ENCODE results near the gene FLYWCH2.

Gene FLYWCH2, protein sequence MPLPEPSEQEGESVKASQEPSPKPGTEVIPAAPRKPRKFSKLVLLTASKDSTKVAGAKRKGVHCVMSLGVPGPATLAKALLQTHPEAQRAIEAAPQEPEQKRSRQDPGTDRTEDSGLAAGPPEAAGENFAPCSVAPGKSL

DNA sequence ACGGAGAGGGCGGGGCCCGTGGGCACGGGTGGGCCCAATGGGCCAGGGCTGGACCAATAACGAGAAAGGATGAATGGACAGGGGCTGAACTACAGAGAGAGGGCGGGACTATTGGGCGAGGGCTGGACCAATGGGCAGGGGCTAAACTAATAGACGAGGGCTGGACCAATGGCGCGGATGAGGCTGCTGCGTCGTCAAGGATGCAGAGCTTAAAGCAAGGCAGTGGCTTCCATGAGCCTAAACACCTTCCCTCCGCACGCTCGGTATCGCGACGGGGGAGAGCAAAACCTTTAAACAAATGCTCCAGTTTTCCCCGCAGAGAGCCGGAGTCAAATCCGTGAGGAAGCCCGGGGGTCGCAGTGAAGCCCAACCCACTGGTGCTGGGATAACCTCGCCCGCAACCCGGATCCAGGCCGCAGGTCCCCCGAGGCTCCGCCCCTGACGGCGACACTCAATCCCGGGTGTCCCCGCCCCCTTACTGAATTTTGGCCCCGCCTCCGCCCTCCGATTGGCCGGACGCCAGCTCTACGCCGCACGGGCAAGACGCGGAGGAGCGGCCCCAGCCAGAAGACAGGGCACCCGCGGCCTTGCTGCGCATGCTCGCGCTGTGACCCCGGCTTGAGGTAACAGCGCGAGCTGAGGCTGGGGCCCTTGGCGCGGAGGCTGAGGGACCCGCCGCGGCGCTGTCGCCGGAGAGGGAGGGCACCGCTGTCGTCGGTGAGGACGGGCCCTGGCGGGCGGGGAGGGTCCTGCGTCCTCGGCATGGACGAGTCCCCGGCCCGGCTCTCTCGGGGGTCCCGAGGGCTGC lies at the start of gene FLYWCH2:
TSS of gene FLYWCH2 (plus strand) at position 566 of the 808 bp plus-strand sequence. CDS start 13,235 bp downstream, outside the sequence.
- Histone ChIP-seq H3K9me3 (ENCODE audit: control insufficient read depth in 5 of 5, low read length in 5 of 5) (no peaks in the 10 kb centered on the region), H3K27me3 (ENCODE audit: control insufficient read depth in 5 of 5, insufficient read depth in 4 of 5, low read length in 5 of 5) (no peaks in the 10 kb centered on the region), H3K4me1 (ENCODE audit: control insufficient read depth in 5 of 5, insufficient read depth in 5 of 5, low read length in 5 of 5) (peaks cover 3 to 21% (median 17%) of the 10 kb centered on the region in 5 donors), H3K9ac (ENCODE audit: low read length in 5 of 5) (peak within 1 kb of the TSS in 4 of 5 donors; percentile 71 to 89 (median 80)), H3K27ac (ENCODE audit: low read depth, low read length) (peak within 1 kb of the TSS; percentile 86), H3K4me3 (ENCODE audit: low read depth in 1 of 5, low read length in 5 of 5) (peak within 1 kb of the TSS; percentile 85 to 91 (median 88)), H3K36me3 (ENCODE audit: control insufficient read depth in 5 of 5, insufficient read depth in 5 of 5, low read length in 5 of 5) (no peaks in the 10 kb centered on the region)

DNA sequence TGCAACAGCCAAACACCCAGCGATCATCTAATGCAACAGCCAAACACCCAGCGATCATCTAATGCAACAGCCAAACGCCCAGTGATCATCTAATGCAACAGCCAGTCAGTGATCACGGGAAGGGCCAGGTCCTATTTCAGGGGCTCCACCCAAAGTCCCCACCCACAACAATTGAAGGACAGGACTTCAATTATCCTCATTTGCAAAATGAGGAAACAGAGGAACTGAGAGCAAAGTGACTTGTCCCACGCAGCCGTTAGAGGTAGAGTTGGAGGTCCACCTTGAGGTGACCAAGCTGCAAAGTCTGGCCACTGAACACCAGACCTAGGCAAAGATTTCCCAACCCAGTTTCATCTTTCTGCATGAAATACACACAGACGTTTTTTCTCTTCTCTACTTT lies 49.2 kb upstream of the FLYWCH2 start:
- Histone ChIP-seq H3K27ac (ENCODE audit: low read depth, low read length) (no peak overlapping the region), H3K36me3 (ENCODE audit: control insufficient read depth in 5 of 5, insufficient read depth in 5 of 5, low read length in 5 of 5) (no peaks in the 10 kb centered on the region), H3K4me1 (ENCODE audit: control insufficient read depth in 5 of 5, insufficient read depth in 5 of 5, low read length in 5 of 5) (peaks cover 0 to 12% (median 0%) of the 10 kb centered on the region in 5 donors), H3K9me3 (ENCODE audit: control insufficient read depth in 5 of 5, low read length in 5 of 5) (no peaks in the 10 kb centered on the region), H3K27me3 (ENCODE audit: control insufficient read depth in 5 of 5, insufficient read depth in 4 of 5, low read length in 5 of 5) (peaks cover 16 to 41% (median 37%) of the 10 kb centered on the region in 5 donors), H3K4me3 (ENCODE audit: low read depth in 1 of 5, low read length in 5 of 5) (no peak overlapping the region), H3K9ac (ENCODE audit: low read length in 5 of 5) (no peak overlapping the region)

DNA sequence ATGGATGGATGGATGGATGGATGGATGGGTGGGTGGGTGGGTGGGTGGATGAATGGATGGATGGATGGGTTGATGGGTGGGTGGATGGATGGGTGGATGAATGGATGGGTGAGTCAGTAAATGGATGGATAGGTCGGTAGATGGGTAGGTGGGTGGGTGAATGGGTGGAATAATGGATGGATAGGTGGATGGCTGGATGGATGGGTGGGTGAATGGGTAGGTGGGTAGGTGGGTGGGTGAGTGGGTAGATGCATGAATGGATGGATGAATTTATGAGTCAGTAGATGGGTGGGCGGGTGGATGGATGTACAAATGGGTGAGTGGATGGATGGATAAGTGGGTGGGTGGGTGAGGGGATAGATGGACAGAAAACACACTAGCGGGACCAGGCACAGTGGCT lies 48.0 kb upstream of the FLYWCH2 start:
- H3K27ac ChIP-seq (ENCODE audit: low read depth, low read length): no peak overlapping the region
- H3K36me3 ChIP-seq (ENCODE audit: control insufficient read depth in 5 of 5, insufficient read depth in 5 of 5, low read length in 5 of 5): no peaks in the 10 kb centered on the region
- H3K4me1 ChIP-seq (ENCODE audit: control insufficient read depth in 5 of 5, insufficient read depth in 5 of 5, low read length in 5 of 5): peaks cover 0 to 11% (median 0%) of the 10 kb centered on the region in 5 donors
- H3K9me3 ChIP-seq (ENCODE audit: control insufficient read depth in 5 of 5, low read length in 5 of 5): no peaks in the 10 kb centered on the region
- peaks cover 14 to 44% (median 36%) of the 10 kb centered on the region in 5 donors for H3K27me3 ChIP-seq (ENCODE audit: control insufficient read depth in 5 of 5, insufficient read depth in 4 of 5, low read length in 5 of 5)
- no peak overlapping the region for H3K4me3 ChIP-seq (ENCODE audit: low read depth in 1 of 5, low read length in 5 of 5)
- no peak overlapping the region for H3K9ac ChIP-seq (ENCODE audit: low read length in 5 of 5)

DNA sequence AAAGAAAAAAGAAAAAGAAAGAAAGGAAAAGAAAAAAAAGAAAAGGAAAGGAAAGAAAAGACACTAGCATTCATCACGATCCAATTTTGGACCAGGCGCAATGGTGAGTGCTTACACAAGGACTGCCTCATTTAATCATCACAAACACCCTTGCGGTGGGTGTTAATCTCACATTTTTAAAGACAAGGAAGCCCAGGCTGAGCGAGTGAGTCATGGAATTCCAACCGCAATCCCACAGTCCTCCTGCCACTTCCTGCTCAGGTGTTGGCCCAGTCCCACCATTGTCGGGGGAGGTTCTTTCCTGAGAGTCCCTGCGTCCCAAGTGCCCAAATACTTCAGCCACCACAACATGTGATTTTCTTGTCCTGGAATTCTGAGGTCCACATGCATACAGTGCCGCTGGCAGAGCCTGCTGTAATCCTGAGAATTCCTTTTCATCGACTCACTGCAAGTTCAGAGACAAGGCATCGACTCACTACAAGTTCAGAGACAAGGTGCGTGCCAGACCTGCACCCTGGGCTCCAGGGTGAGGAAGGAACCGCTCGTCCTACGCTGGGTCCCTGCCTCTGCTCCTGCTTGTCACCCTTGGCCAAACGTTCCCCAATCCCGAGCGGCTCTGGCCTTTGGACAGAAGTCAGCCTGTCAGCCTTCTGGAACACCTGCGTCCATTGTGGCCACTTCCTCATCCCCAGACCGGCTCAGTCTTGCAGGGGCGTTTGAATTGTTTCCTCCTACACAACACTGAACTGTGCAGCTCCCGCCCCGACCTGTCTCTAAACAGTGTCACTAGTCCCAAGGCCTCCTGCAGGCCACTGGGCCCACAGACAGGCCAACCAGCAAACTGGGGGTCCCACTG lies 47.1 kb upstream of the FLYWCH2 start:
- H3K36me3 ChIP-seq (ENCODE audit: control insufficient read depth in 5 of 5, insufficient read depth in 5 of 5, low read length in 5 of 5): no peaks in the 10 kb centered on the region
- peaks cover 0 to 9% (median 0%) of the 10 kb centered on the region in 5 donors for H3K4me1 ChIP-seq (ENCODE audit: control insufficient read depth in 5 of 5, insufficient read depth in 5 of 5, low read length in 5 of 5)
- H3K27me3 ChIP-seq (ENCODE audit: control insufficient read depth in 5 of 5, insufficient read depth in 4 of 5, low read length in 5 of 5): peaks cover 14 to 46% (median 36%) of the 10 kb centered on the region in 5 donors
- no peak overlapping the region for H3K4me3 ChIP-seq (ENCODE audit: low read depth in 1 of 5, low read length in 5 of 5)
- no peak overlapping the region for H3K27ac ChIP-seq (ENCODE audit: low read depth, low read length)
- no peak overlapping the region for H3K9ac ChIP-seq (ENCODE audit: low read length in 5 of 5)
- no peaks in the 10 kb centered on the region for H3K9me3 ChIP-seq (ENCODE audit: control insufficient read depth in 5 of 5, low read length in 5 of 5)

DNA sequence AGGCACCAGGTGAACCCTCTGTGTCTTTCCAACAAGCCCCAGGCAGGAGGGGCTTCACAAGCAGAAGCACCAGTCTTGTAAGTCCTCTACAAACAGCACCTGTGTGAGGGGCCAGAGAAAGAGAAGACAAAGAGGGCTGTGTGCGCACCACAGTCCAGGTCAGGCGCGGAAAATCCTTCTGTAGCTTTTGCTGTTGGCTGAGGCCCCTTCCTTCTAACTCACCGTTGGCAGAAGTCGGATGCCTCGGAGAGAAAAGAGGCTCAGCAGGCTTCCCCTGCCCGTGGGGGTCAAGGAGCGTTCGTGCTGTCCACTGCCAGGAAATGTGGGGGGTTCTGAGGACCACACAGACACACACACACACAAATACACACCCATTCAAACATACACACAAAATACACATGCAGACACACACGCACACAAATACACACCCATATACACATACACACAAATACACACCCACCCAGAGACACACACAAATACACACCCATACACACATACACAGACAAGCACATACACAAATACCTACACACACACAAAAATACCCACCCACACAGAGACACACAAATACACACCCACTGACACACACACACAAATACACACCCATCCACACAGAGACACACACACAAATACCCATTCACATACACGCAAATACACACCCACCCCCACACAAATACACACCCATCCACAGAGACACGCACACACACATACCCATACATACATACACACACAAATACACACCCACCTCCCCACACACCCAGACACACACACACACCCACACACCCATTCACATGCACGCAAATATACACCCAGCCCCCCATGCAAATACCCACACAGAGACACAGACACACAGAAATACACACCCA lies 46.1 kb upstream of the FLYWCH2 start:
- no peak overlapping the region for H3K27ac ChIP-seq (ENCODE audit: low read depth, low read length)
- H3K36me3 ChIP-seq (ENCODE audit: control insufficient read depth in 5 of 5, insufficient read depth in 5 of 5, low read length in 5 of 5): no peaks in the 10 kb centered on the region
- H3K9me3 ChIP-seq (ENCODE audit: control insufficient read depth in 5 of 5, low read length in 5 of 5): no peaks in the 10 kb centered on the region
- peaks cover 0 to 16% (median 3%) of the 10 kb centered on the region in 5 donors for H3K4me1 ChIP-seq (ENCODE audit: control insufficient read depth in 5 of 5, insufficient read depth in 5 of 5, low read length in 5 of 5)
- no peak overlapping the region for H3K9ac ChIP-seq (ENCODE audit: low read length in 5 of 5)
- no peak overlapping the region for H3K4me3 ChIP-seq (ENCODE audit: low read depth in 1 of 5, low read length in 5 of 5)
- H3K27me3 ChIP-seq (ENCODE audit: control insufficient read depth in 5 of 5, insufficient read depth in 4 of 5, low read length in 5 of 5): peaks cover 14 to 36% (median 31%) of the 10 kb centered on the region in 5 donors

DNA sequence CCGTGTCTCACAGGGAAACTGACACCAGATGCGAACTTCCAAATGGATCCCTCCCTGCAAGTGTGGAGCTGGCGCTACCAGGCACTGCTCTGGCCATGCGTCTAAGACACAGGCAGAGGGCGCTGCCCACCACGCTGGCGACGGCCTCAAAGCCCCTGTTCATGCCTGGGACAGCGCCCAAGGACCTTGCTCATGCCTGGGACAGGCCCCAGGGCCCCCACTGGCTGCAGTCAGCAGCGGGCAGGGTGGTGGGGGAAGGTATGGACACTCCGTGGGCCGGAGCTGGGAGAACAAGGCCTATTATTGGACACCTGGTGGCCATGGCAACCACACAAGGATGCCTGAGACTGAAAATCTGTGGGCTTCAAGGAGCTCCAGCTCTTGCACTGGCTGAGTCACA lies 44.1 kb upstream of the FLYWCH2 start:
- no peaks in the 10 kb centered on the region for H3K9me3 ChIP-seq (ENCODE audit: control insufficient read depth in 5 of 5, low read length in 5 of 5)
- H3K4me1 ChIP-seq (ENCODE audit: control insufficient read depth in 5 of 5, insufficient read depth in 5 of 5, low read length in 5 of 5): peaks cover 0 to 25% (median 12%) of the 10 kb centered on the region in 5 donors
- H3K4me3 ChIP-seq (ENCODE audit: low read depth in 1 of 5, low read length in 5 of 5): no peak overlapping the region
- H3K27me3 ChIP-seq (ENCODE audit: control insufficient read depth in 5 of 5, insufficient read depth in 4 of 5, low read length in 5 of 5): peaks cover 8 to 28% (median 24%) of the 10 kb centered on the region in 5 donors
- H3K27ac ChIP-seq (ENCODE audit: low read depth, low read length): no peak overlapping the region
- no peak overlapping the region for H3K9ac ChIP-seq (ENCODE audit: low read length in 5 of 5)
- H3K36me3 ChIP-seq (ENCODE audit: control insufficient read depth in 5 of 5, insufficient read depth in 5 of 5, low read length in 5 of 5): no peaks in the 10 kb centered on the region

DNA sequence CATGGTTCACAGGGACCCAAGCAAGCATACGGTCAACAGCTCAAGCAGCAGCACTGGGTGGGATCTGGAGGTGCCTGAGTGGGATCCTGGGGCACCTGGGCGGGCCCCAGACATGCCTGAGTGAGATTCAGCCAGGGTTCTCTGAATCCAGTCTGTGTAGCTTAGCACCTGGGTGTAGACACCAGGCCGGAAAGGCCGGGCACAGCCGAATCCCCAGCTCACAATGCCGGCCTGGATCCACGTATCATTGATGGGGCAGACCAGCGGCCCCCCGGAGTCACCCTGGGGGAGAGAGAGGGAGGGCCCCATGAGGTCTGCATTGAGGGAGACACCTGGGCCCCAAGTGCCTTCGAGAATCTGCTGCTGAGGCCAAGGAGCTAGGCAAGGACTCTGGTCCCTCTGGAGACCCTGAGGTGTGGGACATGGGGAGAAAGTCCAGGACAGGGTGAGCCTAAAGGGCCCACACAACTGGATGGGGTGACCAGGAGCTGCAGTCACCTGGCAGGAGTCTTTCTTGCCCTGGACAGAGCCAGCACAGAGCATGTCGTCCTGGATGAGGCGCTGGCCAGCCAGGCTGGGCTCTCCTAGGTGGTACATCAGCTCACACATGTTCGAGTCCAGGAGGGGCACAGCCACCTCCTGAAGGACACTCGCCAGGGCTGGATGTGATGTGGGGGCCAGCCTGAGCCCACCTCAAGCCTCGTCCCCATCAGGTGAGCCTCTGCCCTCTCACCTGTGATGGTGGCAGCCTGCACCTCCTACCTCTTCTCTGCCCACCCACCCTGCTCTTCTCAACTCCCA lies 43.2 kb upstream of the FLYWCH2 start:
- H3K36me3 ChIP-seq (ENCODE audit: control insufficient read depth in 5 of 5, insufficient read depth in 5 of 5, low read length in 5 of 5): no peaks in the 10 kb centered on the region
- no peak overlapping the region for H3K4me3 ChIP-seq (ENCODE audit: low read depth in 1 of 5, low read length in 5 of 5)

DNA sequence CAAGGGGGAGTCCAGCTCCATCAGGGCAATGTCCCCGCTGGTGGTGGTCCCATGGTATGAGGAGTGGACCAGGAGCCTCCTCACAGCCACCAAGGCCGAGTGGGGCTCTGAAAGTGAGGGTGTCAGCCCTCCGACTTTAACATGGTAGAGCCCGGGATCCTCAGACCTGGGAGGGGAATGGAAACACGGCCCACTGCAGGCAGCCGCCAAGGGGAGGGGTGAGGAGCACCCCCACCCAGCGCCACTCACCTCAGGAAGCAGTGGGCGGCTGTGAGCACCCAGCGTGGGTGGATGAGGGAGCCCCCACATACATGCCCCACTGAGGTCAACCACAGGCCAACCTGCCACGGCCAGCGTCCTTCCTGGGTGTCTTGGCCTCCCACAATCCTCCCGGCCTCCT lies 42.1 kb upstream of the FLYWCH2 start:
- no peak overlapping the region for H3K4me3 ChIP-seq (ENCODE audit: low read depth in 1 of 5, low read length in 5 of 5)
- H3K36me3 ChIP-seq (ENCODE audit: control insufficient read depth in 5 of 5, insufficient read depth in 5 of 5, low read length in 5 of 5): no peaks in the 10 kb centered on the region
- H3K4me1 ChIP-seq (ENCODE audit: control insufficient read depth in 5 of 5, insufficient read depth in 5 of 5, low read length in 5 of 5): peaks cover 0 to 21% (median 12%) of the 10 kb centered on the region in 5 donors
- H3K9ac ChIP-seq (ENCODE audit: low read length in 5 of 5): no peak overlapping the region
- no peak overlapping the region for H3K27ac ChIP-seq (ENCODE audit: low read depth, low read length)
- H3K27me3 ChIP-seq (ENCODE audit: control insufficient read depth in 5 of 5, insufficient read depth in 4 of 5, low read length in 5 of 5): peaks cover 8 to 28% (median 21%) of the 10 kb centered on the region in 5 donors
- no peaks in the 10 kb centered on the region for H3K9me3 ChIP-seq (ENCODE audit: control insufficient read depth in 5 of 5, low read length in 5 of 5)

More for the DNA sequence above, 43.2 kb upstream of the FLYWCH2 start:
- Histone ChIP-seq H3K9ac (ENCODE audit: low read length in 5 of 5) (no peak overlapping the region), H3K9me3 (ENCODE audit: control insufficient read depth in 5 of 5, low read length in 5 of 5) (no peaks in the 10 kb centered on the region), H3K4me1 (ENCODE audit: control insufficient read depth in 5 of 5, insufficient read depth in 5 of 5, low read length in 5 of 5) (peaks cover 0 to 25% (median 12%) of the 10 kb centered on the region in 5 donors), H3K27me3 (ENCODE audit: control insufficient read depth in 5 of 5, insufficient read depth in 4 of 5, low read length in 5 of 5) (peaks cover 8 to 28% (median 24%) of the 10 kb centered on the region in 5 donors), H3K27ac (ENCODE audit: low read depth, low read length) (no peak overlapping the region)

Measured in subcutaneous abdominal adipose tissue (tissue), 5 donors.